GM12872 (cell line): Measurements from ENCODE around the gene MRC2.

Source experiments
- CTCF ChIP-seq: IDR thresholded peaks from 3 replicates; pipeline ENCODE4 v1.5.1; 2011; ENCODE audit warnings: low read depth, mild to moderate bottlenecking, low read length, moderate library complexity; ENCODE audit not compliant: insufficient read depth

The MRC2 gene

DNA sequence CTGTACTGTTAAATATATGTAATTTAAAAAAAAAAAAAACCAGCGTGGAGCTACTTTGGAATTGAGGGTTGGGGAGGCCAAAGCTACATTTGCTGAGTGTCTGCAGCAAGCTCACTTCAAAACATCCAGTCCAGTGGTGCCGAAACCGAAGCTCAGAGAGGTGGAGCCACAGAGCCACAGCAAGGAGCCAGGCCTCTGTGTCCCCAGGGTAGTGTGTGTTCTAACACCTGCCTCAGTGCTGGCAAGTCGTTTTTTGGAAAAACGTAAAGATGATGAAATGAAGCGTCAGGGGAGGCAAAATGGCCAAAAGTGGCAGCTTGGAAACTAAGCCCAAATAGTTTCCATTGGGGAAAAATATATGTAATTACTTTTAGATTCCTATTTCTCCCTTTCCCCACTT lies 36.1 kb upstream of the MRC2 start:
- no peak for TF ChIP-seq CTCF

DNA sequence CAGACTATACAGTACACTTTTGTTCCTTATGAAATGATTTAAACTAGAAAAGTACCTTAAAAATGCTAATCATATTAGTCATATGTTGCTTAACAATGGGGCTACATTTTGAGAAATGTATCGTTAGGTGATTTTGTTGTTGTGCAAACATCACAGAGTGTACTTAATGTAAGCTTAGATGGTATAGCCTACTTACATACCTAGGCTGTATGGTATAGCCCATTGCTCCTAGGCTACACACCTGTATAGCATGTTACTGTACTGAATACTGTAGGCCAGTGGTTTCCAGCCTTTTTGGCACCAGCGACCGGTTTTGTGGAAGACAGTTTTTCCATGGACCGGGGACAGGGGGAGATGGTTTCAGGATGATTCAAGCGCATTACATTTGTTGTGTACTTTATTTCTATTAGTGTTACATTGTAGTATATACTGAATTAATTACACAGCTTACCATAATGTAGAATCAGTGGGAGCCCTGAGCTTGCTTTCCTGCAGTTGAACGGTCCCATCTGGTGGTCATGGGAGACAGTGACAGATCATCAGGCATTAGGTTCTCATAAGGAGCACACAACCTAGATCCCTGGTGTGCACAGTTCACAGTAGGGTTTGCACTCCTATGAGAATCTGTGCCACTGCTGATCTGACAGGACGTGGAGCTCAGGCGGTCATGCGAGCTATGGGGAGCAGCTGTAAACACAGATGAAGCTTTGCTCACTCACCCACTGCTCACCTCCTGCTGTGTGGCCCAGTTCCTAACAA lies 35.0 kb upstream of the MRC2 start:
- no peak for TF ChIP-seq CTCF

DNA sequence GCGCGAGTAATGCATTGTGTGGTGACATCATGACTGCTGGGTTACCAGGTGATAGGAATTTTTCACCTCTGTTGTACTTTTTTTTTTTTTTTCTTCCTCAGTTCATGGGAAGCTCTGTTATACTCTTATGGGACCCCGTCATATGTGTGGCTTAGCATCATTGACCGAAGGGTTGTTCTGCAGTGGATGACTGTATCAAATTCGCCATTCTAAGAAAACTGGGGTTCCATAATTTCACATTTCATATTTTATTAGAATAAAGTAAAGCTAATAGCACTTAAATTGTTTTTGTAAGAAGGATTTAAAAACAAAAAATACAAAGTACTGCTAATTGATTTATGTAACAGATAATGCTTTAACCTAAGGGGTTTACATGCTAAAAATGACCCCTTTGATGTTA lies 32.0 kb upstream of the MRC2 start:
- TF ChIP-seq CTCF = no peak

GRCh38 chr17:62596662-62597061 lies 30.8 kb upstream of the MRC2 start:
- TF ChIP-seq CTCF = no peak

DNA sequence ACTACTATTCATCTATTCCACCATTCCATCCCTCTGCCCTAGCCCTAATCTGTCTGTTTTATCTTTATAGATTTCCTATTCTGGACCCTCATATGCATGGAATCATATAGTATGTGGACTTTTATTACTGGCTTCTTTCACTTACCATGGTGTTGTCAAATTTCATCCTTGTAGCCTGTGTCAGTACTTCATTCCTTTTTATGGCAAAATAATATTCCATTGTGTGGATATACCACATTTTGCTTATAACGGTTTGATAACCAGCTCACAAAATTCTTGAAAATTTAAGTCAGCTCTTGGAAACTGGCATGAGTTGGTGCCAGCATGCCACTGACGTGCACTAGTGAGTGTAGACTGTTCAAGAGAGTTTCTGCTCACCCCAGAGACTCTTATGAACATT lies 30.3 kb upstream of the MRC2 start:
- no peak for TF ChIP-seq CTCF

GRCh38 chr17:62597920-62598319 lies 29.6 kb upstream of the MRC2 start:
- no peak for TF ChIP-seq CTCF

- TF ChIP-seq CTCF = no peak
These were observed 27.4 kb upstream of the MRC2 start for GRCh38 chr17:62599964-62600657.
